GM21515 (cell line): Measurements from ENCODE around the gene RAB3IL1.

Experiments
- ATAC-seq: cut with Tn5 transposase; IDR thresholded peaks from one replicate; pipeline ENCODE4 v1.9.1; 2021; ENCODE audit not compliant: unreplicated experiment

Gene RAB3IL1

DNA sequence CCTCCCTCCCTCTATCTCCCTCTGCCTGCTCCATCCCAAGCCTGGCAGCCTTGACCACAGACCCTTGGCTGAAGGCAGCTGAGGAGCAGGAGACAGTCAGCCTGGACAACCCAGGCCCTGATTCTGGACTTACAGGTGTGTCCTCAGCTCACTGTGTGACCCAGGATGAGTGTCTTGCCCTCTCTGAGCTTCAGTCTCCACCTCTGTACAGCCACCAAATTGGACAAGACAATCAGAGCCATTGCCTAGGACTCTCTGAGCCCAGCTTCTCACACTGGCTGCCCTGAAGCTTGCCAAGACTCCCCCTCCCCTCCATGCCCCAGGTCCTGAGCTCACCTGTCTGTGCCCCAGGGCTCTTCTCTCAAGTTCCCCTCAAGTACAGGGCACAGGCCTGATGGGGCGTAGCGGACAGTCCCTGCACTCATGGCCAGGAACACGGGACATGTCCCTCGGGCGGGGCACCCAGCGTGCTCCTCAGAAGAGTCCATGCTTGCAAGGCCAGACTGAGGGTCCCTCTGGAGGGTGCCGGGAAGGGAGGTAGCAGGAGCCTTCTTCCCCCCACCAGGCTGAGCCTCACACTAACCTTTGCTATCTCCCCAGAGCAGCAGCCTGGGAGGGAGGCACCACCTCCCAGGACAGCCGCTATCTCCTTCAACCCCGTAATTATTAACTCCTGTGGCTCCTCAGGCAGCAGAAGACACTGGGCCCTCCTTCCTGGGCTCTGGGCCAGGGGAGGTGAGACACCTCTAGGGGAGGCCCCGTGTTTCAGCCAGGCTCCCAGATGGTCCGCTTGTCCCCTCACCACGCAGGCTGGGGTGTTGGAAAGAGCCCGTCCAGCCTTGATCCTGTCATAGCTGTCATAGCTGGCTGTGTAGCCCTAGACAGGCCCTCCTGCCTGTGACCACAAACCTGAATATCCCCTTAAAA, 2.6 kb upstream of the RAB3IL1 start:
- ATAC-seq = no peak

DNA sequence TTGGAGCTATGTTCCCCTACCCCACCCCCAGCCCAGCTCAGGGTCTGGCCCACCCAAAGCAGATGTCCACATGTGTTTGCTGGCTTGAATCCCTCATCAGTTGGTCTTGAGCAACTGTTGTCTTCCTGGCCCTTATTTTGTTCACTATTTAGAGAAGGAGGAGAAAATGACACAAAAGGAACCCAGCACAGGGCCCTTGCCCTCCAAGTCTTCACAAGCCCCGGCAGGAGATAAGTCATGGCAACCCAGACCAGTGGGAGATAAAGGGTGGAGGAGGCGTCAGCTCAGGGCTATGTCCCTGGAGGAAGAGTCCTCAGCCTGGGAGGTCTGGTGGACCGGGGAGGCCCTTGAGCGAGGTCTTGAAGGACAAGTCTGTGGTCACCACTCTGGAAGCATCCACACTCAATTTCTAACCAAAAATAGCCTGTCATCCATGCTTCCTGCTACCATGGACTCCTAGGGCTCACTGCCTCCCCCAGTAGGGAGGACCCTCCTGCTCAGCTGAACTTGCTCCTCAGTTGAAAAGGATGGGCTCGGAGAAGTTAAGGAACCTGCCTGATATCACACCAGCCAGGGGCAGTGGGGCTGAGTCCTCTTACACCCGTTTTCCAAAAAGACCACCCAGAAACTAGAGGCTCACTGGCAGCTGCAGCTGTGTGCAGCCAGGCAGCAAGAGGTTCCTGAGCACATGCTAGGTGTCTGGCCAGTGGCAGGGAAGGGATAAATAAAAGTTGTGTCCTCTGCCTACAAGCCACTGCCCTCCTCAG, 1.8 kb upstream of the RAB3IL1 start:
- no peak for ATAC-seq

DNA sequence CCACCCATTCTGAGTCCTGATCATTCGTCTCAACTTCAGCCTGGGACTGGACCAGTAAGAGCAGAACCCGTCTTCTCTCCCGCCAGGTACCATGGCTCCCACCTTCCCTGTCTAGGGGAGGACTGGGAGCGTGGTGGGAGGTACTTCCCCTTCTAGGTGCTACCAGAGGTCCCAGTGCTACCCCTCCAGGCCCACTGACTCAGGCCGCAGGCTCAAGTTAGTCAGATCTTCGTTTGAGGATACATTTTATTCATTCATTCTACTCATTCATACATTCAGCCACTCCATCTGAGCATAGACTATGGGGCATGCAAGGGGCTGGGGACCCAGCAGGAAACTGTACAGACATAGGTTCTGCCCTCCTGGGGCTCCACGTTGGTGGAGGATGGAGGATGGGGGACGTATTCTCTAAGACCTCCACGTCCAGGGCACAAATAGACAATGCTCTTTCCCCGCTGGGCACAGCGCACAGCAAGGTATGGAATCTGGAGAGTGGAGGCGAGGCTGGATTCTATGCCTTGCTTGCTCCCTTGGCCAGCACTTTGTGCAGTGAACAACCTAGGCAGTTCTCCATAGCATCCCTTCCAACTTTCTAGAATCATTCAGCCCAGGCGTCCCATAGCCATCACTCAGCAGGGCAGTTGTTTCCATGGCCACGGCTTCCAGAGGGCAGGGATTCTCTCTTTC, 1.0 kb upstream of the RAB3IL1 start:
- ATAC-seq = no peak

DNA sequence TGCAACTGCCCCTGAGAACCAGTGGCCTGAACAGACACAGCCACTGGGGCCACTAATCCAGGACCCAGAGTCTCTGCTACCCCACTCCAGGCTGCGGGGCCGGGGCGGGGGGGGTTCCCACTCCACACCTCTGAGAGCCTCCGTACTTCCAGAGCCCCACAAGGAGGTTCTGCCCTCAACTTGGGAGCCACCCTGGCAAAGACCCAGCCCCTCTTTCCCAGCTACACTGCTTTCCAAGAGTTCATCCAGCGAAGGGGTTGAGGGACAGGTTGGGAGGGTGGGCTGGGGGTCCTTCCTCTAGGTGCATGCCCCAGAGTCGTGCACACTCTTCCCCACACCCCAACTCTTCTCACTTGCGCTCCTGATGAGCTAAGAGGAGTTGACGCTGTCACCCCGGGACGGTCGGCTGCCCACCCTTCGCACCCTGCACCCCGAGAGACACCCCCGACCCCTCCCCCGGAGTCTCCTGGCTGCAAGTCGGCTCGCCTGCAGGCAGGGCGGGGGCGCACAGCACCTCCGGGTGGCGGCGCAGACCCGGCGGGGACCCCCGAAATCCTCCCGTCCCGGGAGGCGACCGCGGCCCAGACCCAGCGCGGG, 531 bp downstream of the RAB3IL1 start:
- no peak for ATAC-seq

DNA sequence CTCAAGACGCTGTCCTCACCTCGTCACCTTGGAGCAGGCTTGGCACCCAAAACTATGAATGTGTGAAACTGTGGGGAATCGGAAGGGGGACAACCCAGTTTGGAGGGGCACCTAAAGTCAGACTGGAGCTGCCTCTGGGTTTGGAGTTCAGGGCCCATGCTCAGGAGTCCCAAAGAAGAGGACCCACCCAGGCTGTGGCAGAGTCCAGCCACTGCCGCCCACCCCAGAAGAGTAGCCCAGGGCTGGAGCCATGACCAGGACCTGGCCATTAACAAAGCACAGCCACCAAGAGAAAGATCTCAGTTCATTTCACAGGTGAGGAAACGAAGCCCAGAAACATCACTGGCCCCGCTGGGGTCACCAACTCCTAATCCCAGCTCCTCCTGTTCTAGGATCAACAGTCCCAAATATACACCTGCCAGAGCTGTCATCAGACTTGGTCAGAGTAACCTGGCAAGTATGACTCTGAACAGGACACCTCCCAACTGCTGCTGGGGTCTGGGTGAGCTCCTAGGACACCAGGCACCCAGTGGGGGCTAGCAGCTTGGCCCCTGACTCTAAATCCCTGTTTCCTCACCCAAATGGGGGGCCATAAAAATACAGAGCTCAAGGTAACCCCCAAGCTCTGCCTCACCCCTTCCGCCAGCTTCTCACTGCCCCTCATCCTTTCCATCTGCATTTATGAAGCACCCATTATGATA, 2.7 kb downstream of the RAB3IL1 start:
- no peak for ATAC-seq

DNA sequence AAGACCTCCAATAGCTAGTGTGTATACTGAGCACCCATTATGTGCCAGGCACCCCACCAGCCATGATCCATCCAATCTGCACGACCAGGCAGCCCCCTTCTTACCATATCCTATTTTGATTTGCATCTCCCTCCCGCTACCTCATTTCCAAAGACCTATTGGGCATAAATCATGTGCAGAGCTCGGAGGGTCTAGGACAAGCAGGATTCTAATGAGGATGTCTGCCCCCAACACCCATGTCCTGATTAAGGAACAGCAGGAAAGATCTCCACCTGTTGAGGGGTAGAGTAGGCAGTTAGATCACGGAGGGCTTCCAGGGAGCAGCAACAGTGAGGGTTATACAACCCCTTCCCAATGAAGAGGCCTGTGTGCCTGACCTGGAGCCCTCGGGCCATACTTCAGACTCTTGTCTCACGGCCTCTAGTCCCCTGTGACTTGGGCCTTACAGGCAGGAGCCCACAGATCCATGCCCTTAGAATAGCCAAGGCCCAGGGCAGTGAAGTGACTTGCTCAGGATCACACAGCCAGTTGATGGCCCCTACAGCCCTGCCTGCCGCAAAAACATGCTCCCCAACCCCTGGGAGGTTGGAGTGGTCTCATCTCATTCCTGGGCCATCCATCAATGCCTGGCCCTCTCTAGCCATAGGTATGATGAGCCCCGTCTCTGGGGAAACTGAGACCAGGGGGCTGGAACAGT, 3.5 kb downstream of the RAB3IL1 start:
- no peak for ATAC-seq

DNA sequence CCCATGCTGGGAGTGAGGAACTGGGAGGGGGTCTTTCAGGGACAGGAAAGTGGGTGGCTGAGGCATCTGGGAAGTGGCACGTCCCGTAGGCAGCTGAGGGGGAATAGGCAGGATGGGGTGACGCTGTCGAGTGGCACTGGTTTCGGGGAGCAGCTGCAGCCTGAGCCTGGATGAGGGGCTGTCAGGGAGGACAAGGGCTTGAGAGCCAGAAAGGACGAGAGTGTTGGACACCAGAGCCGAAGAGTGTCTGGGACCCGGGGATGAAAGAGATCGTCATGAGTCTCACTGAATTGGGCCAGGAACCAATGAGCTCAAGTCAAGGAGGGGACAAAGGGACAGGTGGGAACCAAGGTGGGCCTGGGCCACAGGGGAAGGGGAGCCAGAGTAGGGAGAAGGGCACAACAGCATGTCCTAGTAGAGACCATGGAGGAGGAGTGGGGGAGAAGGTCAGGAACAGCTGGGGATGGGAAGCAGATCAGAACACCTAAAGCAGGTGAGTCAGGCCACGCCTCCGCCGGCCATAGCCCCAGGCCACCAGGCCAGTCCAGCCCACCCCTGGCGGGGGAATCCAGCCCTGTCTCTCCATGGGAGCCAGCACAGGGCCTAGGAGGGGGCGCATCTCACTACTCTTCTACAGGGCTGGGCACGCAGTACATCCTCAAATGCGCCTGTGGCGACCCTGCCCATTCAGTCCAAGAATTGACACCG, 4.2 kb downstream of the RAB3IL1 start:
- no peak for ATAC-seq

DNA sequence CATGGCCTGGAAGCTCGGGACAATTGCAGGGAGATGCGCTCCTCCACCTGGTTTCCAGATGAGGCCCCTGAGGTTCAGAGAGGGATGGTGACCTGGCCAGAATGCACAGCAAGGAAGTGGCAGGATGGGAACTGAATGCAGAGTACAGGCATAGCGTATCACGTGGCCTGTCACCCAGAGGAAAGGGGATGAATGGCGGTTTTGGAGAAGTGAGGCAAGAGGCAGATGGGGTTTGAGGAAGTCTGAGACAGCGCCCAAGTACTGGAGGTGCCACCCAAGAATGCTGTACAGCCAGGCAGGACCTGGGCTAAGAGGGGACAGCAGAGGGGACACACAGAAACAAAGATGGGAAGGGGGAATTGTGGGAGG, 4.9 kb downstream of the RAB3IL1 start:
- ATAC-seq = no peak

DNA sequence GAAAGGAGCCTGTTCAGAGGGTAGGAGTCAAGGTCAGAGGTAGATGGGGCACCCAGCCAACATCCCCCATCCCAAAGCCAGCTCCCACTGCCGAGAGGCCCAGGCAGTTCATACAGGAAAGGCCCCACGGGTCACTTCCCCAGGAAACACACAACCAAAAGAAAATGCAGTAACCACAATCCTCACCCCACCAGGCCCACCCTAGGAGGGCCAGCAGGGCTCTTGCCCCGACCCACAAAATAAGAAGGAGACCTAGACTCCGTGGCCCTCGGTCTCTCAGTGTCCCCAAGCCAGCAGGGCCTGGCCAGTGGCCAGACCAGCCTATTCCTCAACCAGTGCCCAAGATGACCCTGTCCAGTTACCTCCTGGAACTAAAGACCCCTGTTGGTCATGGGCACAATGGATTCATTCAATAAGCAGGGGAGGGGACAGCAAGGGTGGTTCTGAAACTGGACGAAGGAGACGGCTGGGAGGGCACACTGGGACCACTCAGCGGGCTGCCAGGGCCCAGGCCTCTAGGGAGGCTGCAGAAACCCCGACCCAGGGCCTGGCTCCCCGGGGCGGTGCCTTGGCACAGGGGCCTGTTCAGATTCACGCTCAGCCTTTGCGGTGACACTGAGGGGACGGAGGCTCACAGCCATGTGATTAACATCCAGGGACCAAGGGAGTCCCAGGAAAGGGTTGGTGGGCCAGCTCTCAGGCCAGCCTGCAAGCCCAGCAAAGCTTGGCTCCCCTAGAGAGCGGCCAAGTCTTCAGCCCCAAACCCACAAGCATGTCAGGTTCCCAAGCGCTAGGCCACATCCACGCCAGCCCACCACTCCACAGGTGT, 5.5 kb downstream of the RAB3IL1 start:
- ATAC-seq = no peak

DNA sequence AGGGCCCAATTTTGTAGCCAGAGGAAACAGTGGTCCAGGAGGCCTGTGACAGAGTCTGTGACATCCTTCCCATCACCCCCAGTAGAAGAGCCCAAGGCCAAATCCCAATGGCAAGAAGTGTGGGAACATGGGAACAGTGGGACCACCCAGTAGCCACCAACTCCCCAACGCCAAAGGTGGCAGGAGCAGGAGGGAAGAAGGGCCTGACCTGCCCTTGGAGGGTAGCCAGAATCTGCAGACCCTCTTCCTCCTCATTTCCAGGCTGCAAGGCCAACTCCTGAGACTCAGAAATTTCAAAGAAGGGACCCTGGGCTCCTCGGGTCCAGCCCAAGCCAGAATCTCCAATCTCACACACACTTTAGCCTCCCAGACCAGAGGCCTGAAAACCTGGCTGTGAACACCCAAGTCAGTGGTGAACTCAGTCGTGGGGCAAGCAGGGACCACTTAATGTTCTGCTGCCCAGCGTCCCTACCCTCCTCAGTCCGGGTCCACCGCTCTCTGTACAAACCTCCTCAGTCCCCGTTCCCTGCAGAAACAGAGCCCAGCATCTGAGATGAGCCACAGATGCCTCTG, 6.2 kb downstream of the RAB3IL1 start:
- no peak for ATAC-seq

DNA sequence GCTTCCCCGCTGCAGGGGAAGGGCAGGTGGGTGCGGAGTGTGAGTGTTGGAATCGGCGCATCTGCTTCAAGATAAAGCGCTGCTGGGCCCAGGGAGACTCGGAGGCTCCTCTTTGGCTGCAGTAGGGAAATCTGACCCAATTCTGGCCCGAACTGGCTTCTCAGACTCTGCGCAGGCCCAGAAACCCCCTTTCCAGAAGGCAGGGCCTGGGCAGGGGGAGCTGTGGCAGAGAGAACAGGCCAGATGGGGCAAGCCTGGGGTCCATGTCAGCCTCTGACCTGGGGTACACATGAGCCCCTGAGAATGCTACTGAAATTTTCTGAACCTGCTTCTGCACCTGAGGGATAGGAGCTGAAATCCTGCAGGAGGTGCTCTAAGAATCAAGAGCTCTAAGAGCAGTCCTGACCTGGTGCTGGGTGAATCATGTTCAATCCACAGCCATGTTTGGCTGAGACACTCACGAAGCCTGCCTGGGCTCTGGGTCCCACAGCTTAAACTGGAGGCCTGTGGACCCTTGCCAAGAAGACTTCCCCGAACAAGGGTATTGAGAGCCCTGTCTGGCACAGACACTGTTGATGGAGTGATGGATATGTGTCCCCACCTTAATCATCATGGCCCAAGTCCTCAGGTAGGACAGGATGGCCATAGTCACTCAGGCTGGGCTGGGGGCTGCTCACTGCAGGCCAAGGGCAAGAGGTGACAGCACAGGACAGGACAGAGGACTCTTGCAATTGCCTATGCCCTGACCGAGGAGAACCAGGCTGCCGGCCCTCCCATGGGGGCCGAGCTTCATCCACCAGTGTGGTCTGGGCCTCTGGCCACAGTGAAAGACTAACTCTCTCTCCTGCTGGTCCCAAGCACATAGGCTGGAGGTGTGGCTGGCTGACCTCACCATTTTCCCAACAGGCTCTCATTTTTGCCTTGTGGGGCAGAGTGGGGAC, 6.9 kb downstream of the RAB3IL1 start:
- no peak for ATAC-seq

DNA sequence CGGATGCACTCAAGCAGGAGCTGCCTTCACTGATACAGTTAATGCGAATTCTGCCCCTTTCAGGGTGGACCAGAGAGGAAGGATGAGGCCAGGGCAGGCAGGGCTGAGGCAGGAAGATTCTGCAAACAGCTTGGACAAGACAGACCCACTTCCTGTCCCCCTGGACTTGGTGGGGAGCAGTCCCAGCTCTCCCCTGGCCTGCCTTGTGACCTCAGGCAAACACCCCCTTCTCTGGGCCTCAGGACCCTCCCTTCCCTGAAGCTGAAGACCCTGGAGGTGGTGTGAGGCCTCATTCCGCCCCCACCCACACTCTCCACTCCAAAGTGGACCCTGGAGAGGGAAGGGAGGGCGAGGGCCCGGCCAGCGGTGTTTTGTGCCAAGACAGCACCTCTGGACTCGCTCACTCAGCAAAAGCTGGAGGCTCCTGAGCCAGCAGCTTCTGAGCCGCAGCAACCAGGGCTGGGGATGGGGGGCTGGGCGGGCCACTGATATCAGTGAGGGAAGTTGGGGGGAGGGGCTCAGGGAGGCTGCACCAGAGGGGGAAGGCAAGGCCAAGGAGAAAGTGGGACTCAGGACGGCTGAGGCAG, 8.5 kb downstream of the RAB3IL1 start:
- no peak for ATAC-seq

DNA sequence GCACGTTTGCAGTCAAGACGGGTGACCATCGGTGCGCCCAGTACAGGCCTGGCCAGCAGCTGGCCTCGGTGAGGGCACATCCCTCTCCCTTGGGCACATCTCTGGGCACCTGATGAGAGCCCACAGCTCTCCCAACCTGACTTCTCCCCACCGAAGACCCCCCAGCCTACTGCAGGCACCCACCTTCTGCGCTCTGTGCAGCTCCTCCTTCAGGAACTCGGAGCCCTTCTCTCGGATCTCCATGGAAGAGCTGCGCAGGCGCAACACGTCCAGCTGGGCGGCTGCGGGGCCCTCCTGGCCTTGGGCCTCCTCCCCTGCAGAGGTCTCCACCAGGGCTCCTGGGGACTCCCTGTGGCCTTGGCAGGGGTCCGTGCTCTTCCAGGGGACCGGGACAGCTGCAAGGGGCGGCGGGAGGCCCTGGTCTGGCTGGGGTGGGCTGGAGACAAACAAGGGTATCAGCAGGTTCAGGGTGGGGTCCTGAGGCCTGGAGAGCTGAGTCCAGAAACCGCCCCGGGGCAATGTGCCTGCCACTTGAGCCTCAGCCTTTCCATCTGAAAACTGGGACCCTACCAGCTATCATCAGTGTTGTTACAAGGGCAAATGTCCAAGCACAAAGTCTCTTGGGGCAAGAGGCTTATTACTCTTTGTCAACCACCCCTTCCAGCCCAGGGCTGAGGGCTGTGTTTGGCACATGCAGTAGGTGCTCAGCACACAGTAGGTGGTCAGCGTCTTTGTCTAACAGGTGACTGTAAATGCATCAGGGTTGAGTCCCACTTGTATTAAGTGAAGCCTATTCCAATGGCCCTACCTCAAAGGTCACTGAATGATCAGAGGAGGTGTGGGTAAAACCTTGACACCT, 9.3 kb downstream of the RAB3IL1 start:
- no peak for ATAC-seq

DNA sequence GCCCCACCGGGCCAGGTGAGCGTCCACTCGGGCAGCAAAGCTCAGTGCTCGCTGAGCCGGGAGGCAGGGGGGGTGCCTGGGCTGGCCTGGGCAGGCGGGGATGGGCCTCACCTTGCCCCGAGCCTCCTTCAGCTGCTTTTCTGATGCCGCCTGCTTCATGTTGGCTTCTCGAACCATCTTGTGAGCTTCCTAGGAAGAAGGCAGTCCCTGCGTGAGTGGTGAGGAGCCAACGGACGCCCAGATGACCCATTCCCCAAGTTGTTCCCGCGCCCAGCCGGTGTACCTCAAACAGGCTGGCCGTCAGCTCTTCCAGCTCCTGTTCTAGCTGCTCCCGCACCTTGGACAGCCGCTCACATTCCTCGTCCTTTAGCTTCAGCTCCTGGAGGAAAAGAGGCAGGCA, 10.1 kb downstream of the RAB3IL1 start:
- ATAC-seq = no peak

DNA sequence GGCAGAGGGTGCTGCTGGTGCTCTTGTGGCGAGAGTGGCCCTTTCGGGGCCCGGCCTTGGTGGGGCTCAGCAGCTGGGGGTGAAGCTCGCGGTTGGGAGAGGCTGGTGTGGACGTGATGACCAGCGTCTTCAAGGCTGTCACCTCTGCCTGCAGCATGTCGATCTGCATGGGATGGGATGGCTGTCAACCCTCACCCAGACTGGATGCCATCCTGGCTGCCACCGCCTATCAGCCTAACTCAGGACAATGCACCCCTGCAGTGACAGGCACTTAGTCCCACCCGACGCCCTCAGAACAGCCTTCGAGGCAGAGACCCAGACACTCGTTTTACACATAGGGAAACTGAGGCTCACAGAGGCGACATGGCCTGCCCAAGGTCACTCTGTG, 10.8 kb downstream of the RAB3IL1 start:
- ATAC-seq = no peak
